Large intestine (tissue), 3 donors: ENCODE results near the gene TGFBRAP1. TPM values are rescaled to one million over a fixed set of nuclear protein-coding genes. Genes with fewer than 3 reads are reported as not detected.

Experiments
- DNase-seq, 2 donors: peaks; one replicate each; pipeline versions ENCODE4 v3.0.0 to v3.0.0-alpha.2; 2013
- H3K27ac ChIP-seq: one replicate; pipeline ENCODE4 v1.5.1; 2013; ENCODE audit warnings: low read length
- H3K27me3 ChIP-seq: 2 replicates; pipeline ENCODE4 v1.6.1; 2013; ENCODE audit warnings: low read length; ENCODE audit not compliant: control insufficient read depth, insufficient read depth
- H3K36me3 ChIP-seq: 2 replicates; pipeline ENCODE4 v1.6.1; 2013; ENCODE audit warnings: low read length; ENCODE audit not compliant: control insufficient read depth, insufficient read depth
- H3K4me1 ChIP-seq: one replicate; pipeline ENCODE4 v1.6.1; 2013; ENCODE audit warnings: low read length; ENCODE audit not compliant: control insufficient read depth, insufficient read depth
- H3K4me3 ChIP-seq: one replicate; pipeline ENCODE4 v1.5.1; 2013; ENCODE audit warnings: low read length
- H3K9me3 ChIP-seq: one replicate; pipeline ENCODE4 v1.6.1; 2013; ENCODE audit warnings: mild to moderate bottlenecking, low read depth, low read length, moderate library complexity; ENCODE audit not compliant: control insufficient read depth
- WGBS: methylation state at CpG from one replicate; pipeline ENCODE4 v1.1.5; 2013; ENCODE audit warnings: low lambda C conversion rate; ENCODE audit not compliant: insufficient coverage; 5-methylcytosine and 5-hydroxymethylcytosine counted together
- polyA plus RNA-seq: library from polyadenylated mRNA; unstranded; fragments of 120-200 nt; gene quantifications from one replicate; pipeline ENCODE4 v1.2.1, GENCODE V29; 2013

The TGFBRAP1 gene
- polyA plus RNA-seq, 1 donor = 14.4 TPM

DNA sequence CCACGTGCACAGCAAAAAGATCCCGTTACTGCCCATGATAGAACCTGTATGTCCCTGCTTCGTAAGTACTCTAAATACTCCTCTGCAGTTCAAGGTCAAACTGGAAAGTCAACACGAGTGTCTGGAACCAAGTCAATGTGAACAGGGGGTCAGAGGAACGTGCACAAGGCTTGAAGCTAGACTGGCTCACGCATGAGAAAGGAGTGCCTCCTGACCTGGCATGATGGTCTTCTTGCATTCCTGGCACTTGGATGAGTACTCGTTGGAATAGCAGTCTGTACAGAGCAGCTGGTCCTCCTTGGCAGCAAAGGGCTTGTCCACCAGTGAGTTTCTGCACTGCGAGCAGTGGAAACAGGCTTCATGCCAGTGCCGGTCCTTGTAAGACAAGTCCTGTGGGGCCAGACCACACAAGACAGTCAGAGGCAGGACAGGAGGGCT lies 43.8 kb upstream of the TGFBRAP1 start:
- Histone ChIP-seq H3K27ac (no peak overlapping the region), H3K27me3 (no peaks in the 10 kb centered on the region), H3K4me3 (no peak overlapping the region), H3K9me3 (no peaks in the 10 kb centered on the region), H3K4me1 (no peaks in the 10 kb centered on the region), H3K36me3 (peaks cover 6% of the 10 kb centered on the region)
- no peak for DNase-seq
- no CpG with 5 or more reads among the region's 9 CpGs for WGBS

DNA sequence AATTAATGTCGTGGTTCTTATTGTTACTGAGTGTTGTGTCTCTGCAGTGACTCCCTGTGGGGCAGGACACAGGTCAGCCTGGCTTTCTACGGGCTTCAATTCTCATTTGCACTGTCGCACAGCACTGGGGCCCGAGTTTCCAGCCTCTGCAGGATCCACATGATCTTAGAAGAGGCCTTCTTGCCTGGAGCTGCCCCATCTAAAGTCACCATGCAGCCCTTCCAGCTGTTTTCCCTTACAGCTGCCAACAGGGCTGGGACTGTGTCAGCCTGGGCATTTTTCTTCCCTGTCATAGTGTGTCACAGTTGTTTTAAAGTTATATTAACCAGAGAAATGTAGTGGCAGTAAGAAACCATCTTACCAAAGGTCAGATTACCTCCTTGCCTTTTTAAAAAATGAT lies 42.3 kb upstream of the TGFBRAP1 start:
- H3K4me3 ChIP-seq = no peak overlapping the region
- no peaks in the 10 kb centered on the region for H3K9me3 ChIP-seq
- no peaks in the 10 kb centered on the region for H3K4me1 ChIP-seq
- no peak for DNase-seq
- no CpG with 5 or more reads among the region's 4 CpGs for WGBS
- peaks cover 6% of the 10 kb centered on the region for H3K36me3 ChIP-seq
- H3K27me3 ChIP-seq = no peaks in the 10 kb centered on the region
- no peak overlapping the region for H3K27ac ChIP-seq

DNA sequence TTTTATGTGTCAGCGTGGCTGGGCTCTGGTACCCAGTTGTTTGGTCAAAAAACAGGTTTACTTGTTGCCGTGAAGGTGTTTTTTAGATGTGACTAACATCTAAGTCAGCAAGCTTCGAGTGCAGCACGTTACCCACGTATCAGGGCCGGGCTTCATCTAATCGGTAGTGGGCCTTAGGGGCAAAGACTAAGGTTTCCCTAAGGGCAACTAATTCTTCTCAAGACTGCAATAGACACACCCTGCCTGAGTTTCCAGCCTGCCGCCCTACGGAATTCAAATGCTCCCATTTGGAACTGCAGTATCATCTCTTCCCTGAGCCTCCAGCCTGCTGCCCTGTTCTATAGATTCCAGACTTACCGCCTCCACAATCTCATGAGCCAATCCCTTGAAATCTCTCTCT lies 41.6 kb upstream of the TGFBRAP1 start:
- Histone ChIP-seq H3K27ac (no peak overlapping the region), H3K4me1 (no peaks in the 10 kb centered on the region), H3K4me3 (no peak overlapping the region), H3K36me3 (peaks cover 8% of the 10 kb centered on the region), H3K9me3 (no peaks in the 10 kb centered on the region), H3K27me3 (no peaks in the 10 kb centered on the region)
- no CpG with 5 or more reads among the region's 10 CpGs for WGBS
- peak in 1 of 2 donors; percentile 38 for DNase-seq

DNA sequence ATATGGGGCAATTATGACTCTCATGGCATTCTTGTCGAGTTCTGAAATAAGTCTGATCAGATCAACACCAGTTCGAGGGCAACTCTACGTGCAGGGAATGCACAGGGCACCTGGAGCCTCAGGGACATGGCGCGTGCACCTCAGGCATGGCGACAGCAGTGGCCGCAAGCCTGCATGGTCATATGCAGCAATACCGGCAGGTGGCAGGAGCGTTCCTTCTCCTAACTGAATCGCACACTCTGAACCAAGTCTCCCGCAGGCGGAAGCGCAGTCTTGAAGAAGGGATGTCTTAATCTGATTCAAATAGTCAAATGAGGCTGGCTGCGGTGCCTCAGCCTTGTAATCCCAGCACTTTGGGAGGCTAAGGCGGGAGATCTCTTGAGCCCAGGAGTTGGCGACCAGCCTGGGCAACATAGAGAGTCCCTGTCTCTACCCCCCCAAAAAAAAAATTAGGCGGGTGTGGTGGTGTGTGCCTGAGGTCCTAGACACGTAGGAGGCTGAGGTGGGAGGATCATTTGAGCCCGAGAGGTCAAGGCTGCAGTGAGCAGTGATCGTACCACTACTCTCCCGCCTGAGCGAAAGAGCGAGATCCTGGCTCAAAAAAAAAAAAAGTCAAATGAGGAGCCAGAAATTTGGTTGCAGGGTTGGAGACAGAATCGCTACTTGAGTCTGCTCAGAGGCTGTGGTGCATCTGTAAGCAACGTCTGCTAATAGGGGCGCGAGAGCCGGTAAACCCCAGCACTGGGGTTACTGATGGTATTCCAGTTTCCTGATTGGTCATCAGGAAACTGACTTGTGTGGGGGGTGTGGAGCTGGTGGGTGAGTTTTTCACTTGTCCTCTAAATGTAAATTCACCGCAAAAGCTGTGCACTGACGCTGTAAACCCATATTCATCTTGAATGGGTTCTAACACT lies 40.5 kb upstream of the TGFBRAP1 start:
- 90% methylated on average over 2 of the region's 30 CpGs for WGBS
- Histone ChIP-seq H3K27me3 (no peaks in the 10 kb centered on the region), H3K9me3 (no peaks in the 10 kb centered on the region), H3K27ac (no peak overlapping the region), H3K4me3 (no peak overlapping the region), H3K4me1 (no peaks in the 10 kb centered on the region), H3K36me3 (peaks cover 13% of the 10 kb centered on the region)
- DNase-seq = peak; percentile 80 to 84

DNA sequence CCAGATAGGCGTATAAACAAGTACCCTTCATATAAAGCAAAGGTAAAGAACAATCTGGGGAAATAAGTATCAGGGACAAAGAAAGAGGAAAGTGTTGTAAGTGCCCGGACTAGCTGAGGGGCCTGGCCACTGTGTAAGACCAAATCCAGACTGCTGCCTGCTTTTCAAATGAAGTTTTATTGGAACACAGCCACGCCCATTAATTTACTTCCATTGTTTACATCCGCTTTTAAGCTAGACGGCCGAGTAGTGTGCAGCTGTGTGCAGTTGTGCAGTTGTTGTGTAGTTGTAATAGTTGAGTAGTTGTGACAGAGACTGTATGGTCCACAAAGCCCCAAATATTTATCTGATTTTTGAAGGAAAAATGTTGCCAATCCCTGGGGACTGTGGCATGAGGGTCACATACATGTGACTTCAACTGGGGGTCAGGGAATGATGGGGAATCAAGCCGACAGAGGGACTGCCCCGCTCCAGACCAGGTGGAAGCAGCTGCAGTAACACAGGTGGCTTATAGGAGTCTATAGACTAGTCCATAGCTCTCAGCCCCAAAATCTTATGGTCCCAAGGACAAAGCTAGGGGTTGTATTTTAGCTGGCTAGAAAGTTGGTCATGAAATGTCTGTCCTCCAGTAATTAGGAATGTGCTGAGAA lies 39.3 kb upstream of the TGFBRAP1 start:
- WGBS = no CpG with 5 or more reads among the region's 8 CpGs
- H3K9me3 ChIP-seq = no peaks in the 10 kb centered on the region
- no peak for DNase-seq
- H3K27me3 ChIP-seq = no peaks in the 10 kb centered on the region
- H3K4me3 ChIP-seq = no peak overlapping the region
- no peak overlapping the region for H3K27ac ChIP-seq
- H3K4me1 ChIP-seq = no peaks in the 10 kb centered on the region
- peaks cover 16% of the 10 kb centered on the region for H3K36me3 ChIP-seq

DNA sequence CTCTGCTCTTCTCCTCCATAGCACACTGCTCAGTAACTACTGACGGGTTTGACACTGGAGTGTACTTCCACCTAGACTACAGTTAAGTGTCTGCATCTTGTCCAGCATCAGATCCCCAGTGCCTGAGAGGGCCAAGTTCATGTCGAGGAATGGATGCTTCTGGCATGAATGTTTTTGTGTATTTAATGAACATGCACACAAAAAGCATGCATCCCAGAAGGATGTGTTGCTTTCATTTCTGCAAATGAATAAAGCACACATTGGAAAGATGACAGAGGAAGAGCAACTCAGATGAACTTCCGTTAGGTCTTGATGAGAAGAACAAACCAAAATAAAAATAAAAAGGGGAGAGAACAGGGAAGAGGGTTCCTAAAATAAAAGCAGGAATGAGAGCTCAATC lies 35.7 kb upstream of the TGFBRAP1 start:
- Histone ChIP-seq H3K4me3 (no peak overlapping the region), H3K4me1 (no peaks in the 10 kb centered on the region), H3K9me3 (no peaks in the 10 kb centered on the region), H3K27me3 (no peaks in the 10 kb centered on the region), H3K36me3 (peaks cover 30% of the 10 kb centered on the region), H3K27ac (no peak overlapping the region)
- WGBS = no CpG with 5 or more reads among the region's 3 CpGs
- DNase-seq = no peak

DNA sequence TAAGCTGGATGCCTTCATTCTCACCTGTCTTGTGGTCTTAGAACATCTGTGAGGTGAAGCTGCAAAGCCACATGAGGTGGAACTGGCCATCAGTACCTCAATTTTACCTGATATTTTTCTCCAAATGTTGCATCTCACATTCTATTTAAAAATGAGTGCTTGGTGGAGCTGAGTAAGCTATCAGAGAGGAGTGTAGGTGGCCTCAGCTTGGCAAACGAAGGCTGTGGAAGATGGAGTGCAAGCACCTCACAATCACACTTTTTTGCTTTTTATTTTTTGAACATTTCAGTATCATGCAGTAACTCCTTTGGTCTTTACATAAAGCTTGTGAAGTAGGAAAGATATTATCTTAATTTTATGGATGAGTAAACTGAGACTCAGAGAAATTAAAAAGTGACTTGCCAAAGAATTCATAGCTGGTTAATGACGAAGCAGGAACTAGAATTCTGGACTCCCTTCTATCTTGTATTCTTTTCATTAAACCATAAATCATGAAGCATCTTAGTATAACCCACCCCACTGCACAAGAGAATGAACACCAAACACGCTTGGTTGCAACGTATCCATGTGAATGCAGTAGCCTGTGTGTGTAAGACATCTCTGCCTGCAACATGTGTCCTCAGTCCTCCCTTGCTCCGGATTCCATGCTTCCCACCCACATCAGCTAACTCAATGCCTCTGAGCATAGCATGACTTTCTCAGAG lies 35.1 kb upstream of the TGFBRAP1 start:
- Histone ChIP-seq H3K4me1 (no peaks in the 10 kb centered on the region), H3K27ac (no peak overlapping the region), H3K9me3 (no peaks in the 10 kb centered on the region), H3K4me3 (no peak overlapping the region), H3K36me3 (peaks cover 33% of the 10 kb centered on the region), H3K27me3 (no peaks in the 10 kb centered on the region)
- no peak for DNase-seq
- WGBS = 74% methylated on average over 2 of the region's 5 CpGs

DNA sequence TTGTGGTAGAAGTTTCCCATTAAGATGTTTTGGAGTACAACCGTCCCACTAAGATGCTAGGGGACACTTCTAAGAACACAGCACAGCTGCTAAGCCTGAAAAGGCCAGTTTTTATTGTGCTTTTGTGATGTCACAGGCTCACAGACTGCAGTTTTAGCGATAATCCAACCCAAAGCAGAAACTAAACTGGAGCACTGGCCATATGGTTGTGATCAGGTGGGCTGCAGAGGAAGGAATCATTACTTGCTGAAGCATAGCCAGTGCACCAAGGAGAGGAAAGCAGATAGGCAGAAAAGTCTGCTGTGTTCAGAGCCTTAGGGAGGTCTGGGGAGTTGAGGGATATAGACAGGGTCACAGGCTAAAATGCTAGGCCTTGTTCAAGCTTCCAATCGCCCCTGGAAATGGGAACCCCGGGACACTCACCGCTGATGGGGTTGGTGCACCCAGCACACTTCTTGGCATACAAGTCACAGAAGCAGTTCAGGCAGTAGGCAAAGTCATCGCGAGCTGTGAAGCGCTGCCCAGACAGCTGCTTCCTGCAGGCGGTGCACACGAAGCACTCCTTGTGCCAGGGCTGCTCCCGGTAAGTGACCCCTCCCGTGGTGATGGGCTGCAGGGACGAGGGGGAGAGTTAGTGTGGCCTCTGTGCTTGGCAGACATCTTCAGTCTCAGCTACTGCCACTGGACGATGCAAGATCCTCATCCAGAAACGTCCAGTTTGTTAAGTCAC lies 33.5 kb upstream of the TGFBRAP1 start:
- peaks cover 45% of the 10 kb centered on the region for H3K36me3 ChIP-seq
- no peak overlapping the region for H3K4me3 ChIP-seq
- DNase-seq = no peak
- no peak overlapping the region for H3K27ac ChIP-seq
- H3K27me3 ChIP-seq = no peaks in the 10 kb centered on the region
- no CpG with 5 or more reads among the region's 15 CpGs for WGBS
- peaks cover 6% of the 10 kb centered on the region for H3K9me3 ChIP-seq
- H3K4me1 ChIP-seq = no peaks in the 10 kb centered on the region

DNA sequence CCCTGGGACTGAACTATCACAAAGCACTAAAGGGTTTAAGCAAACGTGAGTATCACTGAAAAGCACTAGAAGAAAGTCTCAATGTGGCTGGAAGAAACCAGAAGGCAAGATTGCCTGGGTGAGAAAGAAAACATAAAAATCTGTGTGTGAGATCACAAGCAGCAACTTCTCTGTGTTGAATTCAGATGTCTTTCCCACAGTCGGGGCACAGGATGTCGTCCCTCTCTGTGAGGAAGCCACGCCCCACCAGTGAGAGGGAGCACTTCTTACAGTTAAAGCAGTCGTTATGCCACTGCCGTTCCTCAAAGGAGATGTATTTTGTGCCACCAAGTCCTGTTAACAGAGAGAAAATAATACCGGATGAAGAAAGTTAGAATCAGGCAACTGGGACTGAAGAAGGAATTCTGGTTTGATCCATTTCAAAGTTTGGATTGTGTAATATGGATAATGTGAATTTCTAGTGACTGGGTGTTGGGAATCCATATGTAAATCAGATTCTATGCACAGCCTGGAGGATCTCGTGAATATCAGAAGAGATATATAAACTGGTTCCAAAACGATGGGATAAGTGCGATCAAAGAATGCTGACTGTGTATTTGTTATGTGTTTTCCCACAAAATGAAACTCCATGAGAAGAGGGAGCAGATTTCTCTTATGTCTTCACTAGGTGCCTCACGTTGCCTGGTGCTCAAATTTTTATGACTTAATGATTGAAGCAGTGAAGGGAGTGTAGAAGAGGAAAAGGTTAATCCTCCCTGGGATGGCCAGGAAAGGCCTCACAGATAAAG lies 31.8 kb upstream of the TGFBRAP1 start:
- Histone ChIP-seq H3K9me3 (peaks cover 19% of the 10 kb centered on the region), H3K4me1 (no peaks in the 10 kb centered on the region), H3K4me3 (no peak overlapping the region), H3K27me3 (no peaks in the 10 kb centered on the region), H3K36me3 (peaks cover 56% of the 10 kb centered on the region), H3K27ac (no peak overlapping the region)
- DNase-seq = no peak
- 87% methylated on average over 4 of the region's 11 CpGs for whole genome bisulfite sequencing
